HepG2 (cell line): Measurements from ENCODE around the gene SNRNP27.
A peak's percentile ranks its signal among the peaks of the same experiment; 100 is the strongest.

Experiments used
- CREM ChIP-seq, 2 experiments: sonication (generic) in 1 of 2; formaldehyde crosslinking in 1 of 2; IDR thresholded peaks; 2 replicates each; pipeline versions ENCODE4 v1.4.0 to v1.6.1; 2016 to 2020; ENCODE audit warnings: antibody characterized with exemption in 1 of 2, mild to moderate bottlenecking in 1 of 2, missing genetic modification reagents in 1 of 2
- CTCF ChIP-seq: sonication (generic); formaldehyde crosslinking; IDR thresholded peaks from 2 replicates; pipeline ENCODE4 v1.5.0; 2020; ENCODE audit warnings: mild to moderate bottlenecking, missing genetic modification reagents, moderate library complexity
- ELF1 ChIP-seq: sonication (generic); formaldehyde crosslinking; IDR thresholded peaks from 2 replicates; pipeline ENCODE4 v1.4.0; 2020; ENCODE audit warnings: missing genetic modification reagents
- GLI4 ChIP-seq: sonication (generic); formaldehyde crosslinking; IDR thresholded peaks from 2 replicates; pipeline ENCODE4 v1.5.1; 2020; ENCODE audit warnings: missing genetic modification reagents, mild to moderate bottlenecking, moderate library complexity, borderline replicate concordance
- KDM1A ChIP-seq: IDR thresholded peaks from 2 replicates; pipeline ENCODE4 v1.6.1; 2016; ENCODE audit warnings: missing compliant biosample characterization
- NCOA2 ChIP-seq: sonication (generic); formaldehyde crosslinking; IDR thresholded peaks from 2 replicates; pipeline ENCODE4 v1.8.0; 2022; ENCODE audit warnings: inconsistent platforms
- POLR2AphosphoS5 ChIP-seq: IDR thresholded peaks from 2 replicates; pipeline ENCODE4 v1.6.1; 2012; ENCODE audit warnings: low read depth, low read length
- RNF2 ChIP-seq: fragments of 450-650 bp; conservative IDR thresholded peaks from 2 replicates; pipeline ENCODE4 v1.6.1; 2016; ENCODE audit warnings: low read depth
- TF ChIP-seq, protein P1 (sequence below): sonication (generic); formaldehyde crosslinking; IDR thresholded peaks from 2 replicates; pipeline ENCODE4 v1.4.0; 2020; ENCODE audit warnings: missing genetic modification reagents
- TF ChIP-seq, protein P2 (sequence below), 2 experiments: fragments of 450-650 bp in 1 of 2; sonication (generic) in 1 of 2; formaldehyde crosslinking in 1 of 2; IDR thresholded peaks; 2 replicates each; pipeline versions ENCODE4 v1.6.1 to v1.8.0; 2016 to 2022; ENCODE audit warnings: antibody characterized with exemption in 1 of 2, mild to moderate bottlenecking in 1 of 2, missing genetic modification reagents in 1 of 2

- TF ChIP-seq CREM (IDR thresholded peaks at IDR 0.05) (peak; percentile 47), CREM (CRISPR knock-in tag; IDR thresholded peaks at IDR 0.05) (no peak), CTCF (CRISPR knock-in tag) (0 out of 2 replicates have a peak, but pooled peaks have one; percentile 3), ELF1 (CRISPR knock-in tag) (no peak; the same call in 1 of the 2 replicates), POLR2AphosphoS5 (no peak), NCOA2 (peak; percentile 53; the same call in 1 of the 2 replicates), GLI4 (no peak), KDM1A (peak; percentile 51; the same call in 1 of the 2 replicates), RNF2 (no peak)
- TF ChIP-seq, protein P1, sequence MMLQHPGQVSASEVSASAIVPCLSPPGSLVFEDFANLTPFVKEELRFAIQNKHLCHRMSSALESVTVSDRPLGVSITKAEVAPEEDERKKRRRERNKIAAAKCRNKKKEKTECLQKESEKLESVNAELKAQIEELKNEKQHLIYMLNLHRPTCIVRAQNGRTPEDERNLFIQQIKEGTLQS (CRISPR knock-in tag): peak; percentile 90
- TF ChIP-seq, protein P2, sequence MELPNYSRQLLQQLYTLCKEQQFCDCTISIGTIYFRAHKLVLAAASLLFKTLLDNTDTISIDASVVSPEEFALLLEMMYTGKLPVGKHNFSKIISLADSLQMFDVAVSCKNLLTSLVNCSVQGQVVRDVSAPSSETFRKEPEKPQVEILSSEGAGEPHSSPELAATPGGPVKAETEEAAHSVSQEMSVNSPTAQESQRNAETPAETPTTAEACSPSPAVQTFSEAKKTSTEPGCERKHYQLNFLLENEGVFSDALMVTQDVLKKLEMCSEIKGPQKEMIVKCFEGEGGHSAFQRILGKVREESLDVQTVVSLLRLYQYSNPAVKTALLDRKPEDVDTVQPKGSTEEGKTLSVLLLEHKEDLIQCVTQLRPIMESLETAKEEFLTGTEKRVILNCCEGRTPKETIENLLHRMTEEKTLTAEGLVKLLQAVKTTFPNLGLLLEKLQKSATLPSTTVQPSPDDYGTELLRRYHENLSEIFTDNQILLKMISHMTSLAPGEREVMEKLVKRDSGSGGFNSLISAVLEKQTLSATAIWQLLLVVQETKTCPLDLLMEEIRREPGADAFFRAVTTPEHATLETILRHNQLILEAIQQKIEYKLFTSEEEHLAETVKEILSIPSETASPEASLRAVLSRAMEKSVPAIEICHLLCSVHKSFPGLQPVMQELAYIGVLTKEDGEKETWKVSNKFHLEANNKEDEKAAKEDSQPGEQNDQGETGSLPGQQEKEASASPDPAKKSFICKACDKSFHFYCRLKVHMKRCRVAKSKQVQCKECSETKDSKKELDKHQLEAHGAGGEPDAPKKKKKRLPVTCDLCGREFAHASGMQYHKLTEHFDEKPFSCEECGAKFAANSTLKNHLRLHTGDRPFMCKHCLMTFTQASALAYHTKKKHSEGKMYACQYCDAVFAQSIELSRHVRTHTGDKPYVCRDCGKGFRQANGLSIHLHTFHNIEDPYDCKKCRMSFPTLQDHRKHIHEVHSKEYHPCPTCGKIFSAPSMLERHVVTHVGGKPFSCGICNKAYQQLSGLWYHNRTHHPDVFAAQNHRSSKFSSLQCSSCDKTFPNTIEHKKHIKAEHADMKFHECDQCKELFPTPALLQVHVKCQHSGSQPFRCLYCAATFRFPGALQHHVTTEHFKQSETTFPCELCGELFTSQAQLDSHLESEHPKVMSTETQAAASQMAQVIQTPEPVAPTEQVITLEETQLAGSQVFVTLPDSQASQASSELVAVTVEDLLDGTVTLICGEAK (IDR thresholded peaks at IDR 0.05): no peak
- TF ChIP-seq, protein P2 (CRISPR knock-in tag; IDR thresholded peaks at IDR 0.05): no peak
These were observed 33.2 kb downstream of the SNRNP27 start for GRCh38 chr2:69926849-69927515.
